Upper lobe of left lung (tissue), 4 donors: ENCODE measurements around the gene MMP28.

Experiments
- CTCF ChIP-seq, 6 experiments: fragments of 450-650 bp in 4 of 6; fragments of 200-600 bp in 2 of 6; sonication (generic) in 2 of 6; IDR thresholded peaks; one replicate each; pipeline ENCODE4 v1.5.1; 2016 to 2019; ENCODE audit warnings: antibody characterized with exemption in 6 of 6
- POLR2A ChIP-seq, 4 donors: fragments of 450-650 bp; IDR thresholded peaks; one replicate each; pipeline ENCODE4 v1.5.1; 2016 to 2017; ENCODE audit warnings: antibody characterized with exemption in 4 of 4, mild to moderate bottlenecking in 2 of 4

GRCh38 chr17:35729405-35729833 lies 66.0 kb downstream of the MMP28 start:
- TF ChIP-seq CTCF (IDR thresholded peaks at IDR 0.05): no peak
- no peak for TF ChIP-seq POLR2A (IDR thresholded peaks at IDR 0.05)
